T-helper 1 cell treated with Interleukin-12 subunit alpha and Interleukin-12 subunit beta and Interleukin-4 antibody, amounts not matched to agents 30 ng/mL and 1 ng/mL, for 36 hours (primary cell): ENCODE results near the gene ZDHHC19. TPM values are rescaled to one million over a fixed set of nuclear protein-coding genes. Genes with fewer than 3 reads are reported as not detected.
"Not testable (repeated sequence)": the region's sequence is repeated elsewhere in the genome, so short reads cannot be mapped to it uniquely, and the experiment has no call there.

Experiments
- intact Hi-C: fragments of 100-400 bp; cut with micrococcal nuclease; formaldehyde crosslinking; loops from one replicate; pipeline ENCODE4 v1.15.1; 2024
- total RNA-seq: library from RNA; stranded (reverse); gene quantifications from 2 replicates; pipeline ENCODE4 v1.2.3, GENCODE V29; 2022

ZDHHC19 gene
- total RNA-seq, 1 donor from 2014 or later: not detected

GRCh38 chr3:196180346-196180745 lies 30.9 kb downstream of the ZDHHC19 start:
- intact Hi-C loops: loop anchor here (5.0 to 10.0 kb wide), 2 partner anchors 273 to 636 kb away; partner anchors contain the start of genes PPP1R2 and TNK2

- intact Hi-C loops: loop anchor here (1.0 to 10.0 kb wide), 9 partner anchors 13 to 635 kb away; partner anchors contain the start of genes PPP1R2, TFRC and TNK2
Observed at GRCh38 chr3:196179380-196180308, 31.6 kb downstream of the ZDHHC19 start.

DNA sequence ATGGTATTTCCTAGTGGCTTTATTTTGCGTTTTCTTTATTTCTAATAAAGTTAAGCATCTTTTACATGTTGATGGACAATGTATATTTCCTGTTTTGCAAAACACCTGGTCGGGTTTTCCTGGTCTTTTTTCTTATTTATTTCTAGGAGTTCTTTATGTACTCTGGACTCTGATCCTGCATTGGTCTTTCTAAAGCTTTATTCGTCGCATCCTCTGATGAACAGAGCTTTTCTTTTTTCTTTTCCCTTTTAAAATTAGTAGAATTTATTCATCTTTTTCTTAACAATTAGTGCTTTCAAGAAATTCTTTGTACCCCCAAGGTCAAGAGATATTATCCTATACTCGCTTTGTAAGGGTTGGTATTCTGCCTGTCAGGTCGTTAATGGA lies 32.2 kb downstream of the ZDHHC19 start:
- intact Hi-C loops: loop anchor here (1.0 kb wide), 7 partner anchors 13 to 97 kb away; partner anchors contain the start of gene TFRC

DNA sequence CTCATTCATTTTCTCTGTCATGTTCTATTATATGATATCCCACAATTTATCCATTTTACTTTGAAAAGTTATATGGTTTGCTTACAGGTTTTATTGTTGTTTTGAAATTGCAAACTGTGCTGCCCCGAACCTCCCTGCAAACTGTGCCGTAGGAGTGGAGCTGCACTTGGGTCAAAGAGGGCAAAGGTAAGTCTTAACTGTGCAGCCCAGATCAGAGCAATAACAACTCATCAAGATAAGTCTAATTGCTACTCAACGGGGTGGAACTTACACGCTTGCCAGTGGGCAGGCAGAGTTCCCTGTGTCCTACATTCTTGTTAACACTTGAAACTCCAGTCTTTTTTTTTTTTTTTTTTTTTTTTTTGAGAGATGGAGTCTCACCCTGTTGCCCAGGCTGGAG lies 33.2 kb downstream of the ZDHHC19 start:
- intact Hi-C loops: no loop called here

- intact Hi-C loops: no loop called here
Observed at GRCh38 chr3:196177567-196177966, 33.6 kb downstream of the ZDHHC19 start.

DNA sequence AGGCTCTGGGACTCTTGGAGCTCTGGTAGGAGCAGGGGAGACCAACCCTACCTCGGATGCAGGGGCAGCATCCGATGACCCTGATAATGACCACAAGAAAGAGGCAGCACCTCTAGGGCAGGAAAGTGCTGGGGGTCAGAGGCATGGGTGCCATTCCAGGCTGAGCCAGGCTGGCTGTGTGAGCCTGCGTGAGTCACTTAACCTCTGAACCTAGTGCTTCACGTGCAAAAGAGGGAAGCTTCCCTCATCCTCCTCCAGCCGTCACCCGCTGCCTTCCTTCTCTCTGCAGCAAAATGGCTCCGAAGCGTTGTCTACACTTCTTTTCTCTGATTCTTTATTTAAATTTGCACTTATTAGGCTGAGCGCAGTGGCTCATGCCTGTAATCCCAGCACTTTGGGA lies 35.5 kb downstream of the ZDHHC19 start:
- intact Hi-C loops: no loop called here

DNA sequence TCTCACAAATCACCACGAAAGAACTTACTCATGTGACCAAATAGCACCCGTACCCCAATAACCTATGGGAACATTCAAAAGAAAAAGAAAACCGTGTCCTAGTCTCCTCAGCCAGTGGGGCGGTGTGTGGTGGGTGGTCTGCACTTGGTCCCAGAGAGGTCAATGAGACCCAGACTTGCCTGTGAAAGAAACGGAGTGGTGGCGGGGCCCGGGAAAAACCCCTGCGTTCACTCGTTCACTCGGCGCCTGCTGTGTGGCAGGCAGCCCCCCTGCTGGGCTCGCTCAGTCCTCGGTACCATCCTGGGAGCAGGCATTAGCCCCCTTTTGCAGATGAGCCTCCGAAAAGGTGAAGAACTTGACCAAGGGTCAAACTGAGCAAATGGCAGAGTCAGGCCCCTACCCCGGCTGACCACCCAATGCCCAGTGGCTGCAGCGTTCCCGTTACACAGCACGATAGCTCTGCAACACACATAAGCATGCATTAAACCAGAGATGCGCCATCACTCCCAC lies 36.0 kb downstream of the ZDHHC19 start:
- intact Hi-C loops: no loop called here

- intact Hi-C loops: no loop called here
Observed at GRCh38 chr3:196174652-196175051, 36.5 kb downstream of the ZDHHC19 start.

GRCh38 chr3:196170296-196170695 lies 40.9 kb downstream of the ZDHHC19 start:
- intact Hi-C loops: not testable (repeated sequence)

- intact Hi-C loops: no loop called here
Observed at GRCh38 chr3:196169836-196170240, 41.4 kb downstream of the ZDHHC19 start.

- intact Hi-C loops: no loop called here
Observed at GRCh38 chr3:196168808-196169391, 42.3 kb downstream of the ZDHHC19 start.

DNA sequence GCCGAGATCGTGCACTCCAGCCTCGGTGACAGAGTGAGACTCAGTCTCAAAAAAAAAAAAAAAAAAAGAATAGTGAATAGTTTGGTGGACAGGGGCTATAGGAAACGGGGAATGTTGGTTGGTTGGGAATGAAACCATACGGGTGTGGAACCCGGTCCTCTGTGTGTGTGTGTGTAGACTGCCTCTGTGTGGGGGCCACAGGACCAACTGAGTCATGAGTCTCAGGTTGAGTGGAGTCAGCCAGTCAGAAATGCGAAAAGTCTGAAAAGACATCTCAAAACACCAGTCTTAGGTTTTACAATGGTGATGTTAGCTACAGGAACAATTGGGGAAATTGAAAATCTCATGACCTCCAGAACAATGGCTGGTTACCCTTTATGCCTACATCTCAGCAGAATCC lies 44.5 kb downstream of the ZDHHC19 start:
- intact Hi-C loops: no loop called here

- intact Hi-C loops: no loop called here
Observed at GRCh38 chr3:196165850-196166249, 45.4 kb downstream of the ZDHHC19 start.

- intact Hi-C loops: not testable (repeated sequence)
Observed at GRCh38 chr3:196165006-196165575, 46.1 kb downstream of the ZDHHC19 start.

DNA sequence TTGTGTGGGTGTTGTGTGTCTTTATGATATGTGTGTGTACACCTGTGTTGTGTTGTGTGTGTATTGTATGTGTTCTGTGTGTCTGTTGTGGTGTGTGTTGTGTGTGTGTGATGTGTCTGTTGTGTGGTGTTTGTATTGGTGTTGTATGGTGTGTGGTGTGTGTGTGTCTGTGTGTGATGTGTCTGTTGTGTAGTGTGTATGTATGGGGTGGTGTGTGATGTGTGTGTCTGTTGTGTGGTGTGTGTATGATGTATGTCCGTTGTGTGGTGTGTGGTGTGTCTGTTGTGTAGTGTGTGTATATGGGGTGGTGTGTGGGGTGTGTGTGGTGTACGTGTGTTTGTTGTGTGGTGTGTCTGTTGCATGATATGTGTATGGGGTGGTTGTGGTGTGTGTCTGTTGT lies 46.6 kb downstream of the ZDHHC19 start:
- intact Hi-C loops: no loop called here

GRCh38 chr3:196163666-196164493 lies 47.3 kb downstream of the ZDHHC19 start:
- intact Hi-C loops: no loop called here

DNA sequence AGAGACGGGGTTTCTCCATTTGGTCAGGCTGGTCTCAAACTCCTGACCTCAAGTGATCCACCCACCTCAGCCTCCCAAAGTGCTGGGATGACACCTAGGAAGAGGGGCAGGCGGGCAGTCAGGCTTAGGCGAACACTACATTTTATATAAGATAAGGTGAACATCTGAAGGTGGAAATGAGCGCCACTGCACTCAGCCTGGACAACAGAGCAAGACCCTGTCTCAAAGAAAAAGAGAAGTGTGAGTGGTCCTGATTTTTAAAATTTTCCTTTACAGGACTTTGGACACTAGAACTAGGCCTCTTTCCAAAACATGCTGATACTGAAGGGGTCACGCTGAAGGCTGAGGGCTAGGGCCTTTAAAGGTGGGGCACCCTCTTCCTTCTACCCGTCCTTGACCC lies 48.0 kb downstream of the ZDHHC19 start:
- intact Hi-C loops: no loop called here

DNA sequence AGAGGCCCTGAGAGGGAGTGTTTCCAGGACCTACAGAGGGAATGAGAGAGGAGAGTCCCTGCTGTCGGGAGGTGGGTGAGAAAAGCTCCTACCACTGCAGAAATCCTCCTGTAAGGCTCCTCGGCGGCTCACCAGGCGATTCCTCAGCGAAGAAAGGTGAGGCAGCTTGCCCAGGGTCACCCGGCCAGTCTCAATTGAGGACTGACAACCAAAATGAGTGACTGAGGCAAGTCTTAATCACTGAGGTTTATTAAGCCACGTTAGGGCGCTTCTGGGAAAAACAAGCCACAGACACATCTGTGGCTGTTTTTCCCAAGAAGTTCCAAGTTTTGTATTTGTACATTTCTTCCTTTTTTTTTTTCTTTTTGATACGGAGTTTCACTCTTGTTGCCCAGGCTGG lies 48.5 kb downstream of the ZDHHC19 start:
- intact Hi-C loops: no loop called here

- intact Hi-C loops: loop anchor here (1.0 kb wide), 1 partner anchor 19 kb away; no protein-coding TSS in a partner anchor
Observed at GRCh38 chr3:196159952-196160804, 51.0 kb downstream of the ZDHHC19 start.

DNA sequence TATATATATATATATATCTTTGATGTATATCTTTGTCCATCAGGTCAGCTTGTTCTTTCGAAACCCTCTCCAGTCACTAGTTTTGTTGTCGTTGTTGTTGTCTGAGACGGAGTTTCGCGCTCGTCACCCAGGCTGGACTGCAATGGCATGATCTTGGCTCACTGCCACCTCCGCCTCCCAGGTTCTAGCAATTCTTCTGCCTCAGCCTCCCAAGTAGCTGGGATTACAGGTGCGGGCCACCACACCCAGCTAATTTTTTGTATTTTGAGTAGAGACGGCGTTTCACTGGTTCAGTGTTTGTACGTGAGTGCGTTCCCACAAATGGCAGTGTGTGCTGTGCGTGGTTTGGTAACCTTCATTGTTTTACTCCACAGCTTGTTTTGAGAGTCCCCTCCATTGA lies 51.7 kb downstream of the ZDHHC19 start:
- intact Hi-C loops: no loop called here
